MM.1S (cell line): ENCODE data around the gene FAM174C.

ENCODE experiments used
- DNase-seq: peaks from one replicate; pipeline ENCODE4 v3.0.0-alpha.2; 2015
- H2AFZ ChIP-seq: fragments of 300-600 bp; sonication (generic); 2 replicates; pipeline ENCODE4 v1.6.0; 2016; ENCODE audit warnings: antibody characterized with exemption, low read length
- H3F3A ChIP-seq: fragments of 300-600 bp; sonication (generic); 2 replicates; pipeline ENCODE4 v1.6.1; 2016; ENCODE audit warnings: mild to moderate bottlenecking, antibody characterized with exemption, low read length, moderate library complexity, mixed read lengths; ENCODE audit not compliant: insufficient read depth
- H3K27ac ChIP-seq: fragments of 300-600 bp; sonication (generic); 2 replicates; pipeline ENCODE4 v1.5.1; 2016; ENCODE audit warnings: mild to moderate bottlenecking, low read length
- H3K27me3 ChIP-seq: fragments of 300-600 bp; sonication (generic); replicated peaks from 2 replicates; pipeline ENCODE4 v1.6.0; 2016; ENCODE audit warnings: low read length; ENCODE audit not compliant: insufficient read depth
- H3K36me3 ChIP-seq: fragments of 300-600 bp; sonication (generic); replicated peaks from 2 replicates; pipeline ENCODE4 v1.6.1; 2016; ENCODE audit warnings: mild to moderate bottlenecking, low read length, mixed read lengths; ENCODE audit not compliant: insufficient read depth
- H3K4me1 ChIP-seq: fragments of 300-600 bp; sonication (generic); 2 replicates; pipeline ENCODE4 v1.6.1; 2016; ENCODE audit warnings: low read length, mixed read lengths
- H3K4me2 ChIP-seq: fragments of 300-600 bp; sonication (generic); 2 replicates; pipeline ENCODE4 v1.6.0; 2016; ENCODE audit warnings: low read depth, low read length
- H3K4me3 ChIP-seq: fragments of 300-600 bp; sonication (generic); 2 replicates; pipeline ENCODE4 v1.5.1; 2016; ENCODE audit warnings: low read length, mixed read lengths
- H3K79me2 ChIP-seq: fragments of 300-600 bp; sonication (generic); 2 replicates; pipeline ENCODE4 v1.6.1; 2016; ENCODE audit warnings: mixed run types, low read length, mixed read lengths
- H3K9ac ChIP-seq: fragments of 300-600 bp; sonication (generic); 2 replicates; pipeline ENCODE4 v1.6.1; 2016; ENCODE audit warnings: low read length, mixed read lengths
- H3K9me2 ChIP-seq: fragments of 300-600 bp; sonication (generic); replicated peaks from 2 replicates; pipeline ENCODE4 v1.6.1; 2016; ENCODE audit warnings: mild to moderate bottlenecking, low read length, mixed read lengths; ENCODE audit not compliant: insufficient read depth
- H3K9me3 ChIP-seq: fragments of 300-600 bp; sonication (generic); replicated peaks from 2 replicates; pipeline ENCODE4 v1.6.1; 2016; ENCODE audit warnings: mild to moderate bottlenecking, low read length, mixed read lengths; ENCODE audit not compliant: insufficient read depth
- H4K20me1 ChIP-seq: fragments of 300-600 bp; sonication (generic); 2 replicates; pipeline ENCODE4 v1.6.1; 2016; ENCODE audit warnings: mild to moderate bottlenecking, low read length, moderate library complexity, mixed read lengths; ENCODE audit not compliant: insufficient read depth
- CTCF ChIP-seq: fragments of 300-600 bp; sonication (generic); IDR thresholded peaks from 2 replicates; pipeline ENCODE4 v1.5.1; 2016; ENCODE audit warnings: antibody characterized with exemption, low read length, mixed read lengths
- EZH2 ChIP-seq: fragments of 300-600 bp; sonication (generic); optimal IDR thresholded peaks from 2 replicates; pipeline ENCODE3; 2017; ENCODE audit warnings: low read depth, mild to moderate bottlenecking, antibody characterized with exemption, low read length, mixed read lengths
- EZH2phosphoT487 ChIP-seq: fragments of 300-600 bp; sonication (generic); IDR thresholded peaks from 2 replicates; pipeline ENCODE4 v1.6.1; 2018; ENCODE audit warnings: antibody characterized with exemption, low read length

Gene FAM174C

DNA sequence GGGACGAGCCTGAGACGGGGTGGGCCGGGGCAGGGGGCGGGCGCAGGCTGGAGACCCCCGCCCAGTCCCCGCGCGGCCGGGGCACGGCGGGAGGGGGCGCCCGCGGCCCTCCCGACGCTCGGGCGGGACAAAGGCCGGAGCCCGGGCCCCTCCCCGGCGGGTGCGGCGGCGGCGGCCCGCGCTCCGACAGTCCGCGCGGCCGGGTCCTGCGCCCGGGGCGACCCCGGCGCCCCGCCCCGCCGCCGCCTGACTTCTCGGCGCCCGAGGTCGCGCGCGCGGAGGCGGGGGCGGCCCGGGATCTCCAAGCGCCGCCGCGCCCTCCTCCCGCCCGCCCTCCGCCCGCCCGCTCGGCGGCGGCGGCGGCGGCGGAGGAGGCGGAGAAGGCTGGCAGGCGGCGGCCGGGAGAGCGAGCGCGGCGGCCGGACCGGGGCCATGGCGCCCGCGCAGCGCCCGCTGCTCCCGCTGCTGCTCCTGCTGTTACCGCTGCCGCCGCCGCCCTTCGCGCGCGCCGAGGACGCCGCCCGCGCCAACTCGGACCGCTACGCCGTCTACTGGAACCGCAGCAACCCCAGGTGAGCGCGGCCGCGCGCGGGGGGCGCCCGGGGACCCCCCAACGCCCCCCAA lies 10.5 kb downstream of the FAM174C start, which contains the start of gene EFNA2:
EFNA2 (plus strand) TSS at position 137 of the 624 bp plus-strand sequence; CDS start at position 433, 296 bp downstream.
- Histone ChIP-seq H3K27me3 (peaks cover 75% of the 10 kb centered on the region), H3K9me2 (no peaks in the 10 kb centered on the region), H3K79me2 (no peaks in the 10 kb centered on the region), H3K9me3 (no peaks in the 10 kb centered on the region), H2AFZ (no peak within 1 kb of the TSS), H3K36me3 (no peaks in the 10 kb centered on the region), H3F3A (no peaks in the 10 kb centered on the region), H3K9ac (no peak within 1 kb of the TSS), H3K4me2 (no peak within 1 kb of the TSS), H3K27ac (no peak within 1 kb of the TSS), H4K20me1 (no peaks in the 10 kb centered on the region), H3K4me1 (no peaks in the 10 kb centered on the region), H3K4me3 (no peak within 1 kb of the TSS)
- no peak for TF ChIP-seq EZH2phosphoT487
- no peak for TF ChIP-seq CTCF
- TF ChIP-seq EZH2, result no peak
- no peak for DNase-seq

DNA sequence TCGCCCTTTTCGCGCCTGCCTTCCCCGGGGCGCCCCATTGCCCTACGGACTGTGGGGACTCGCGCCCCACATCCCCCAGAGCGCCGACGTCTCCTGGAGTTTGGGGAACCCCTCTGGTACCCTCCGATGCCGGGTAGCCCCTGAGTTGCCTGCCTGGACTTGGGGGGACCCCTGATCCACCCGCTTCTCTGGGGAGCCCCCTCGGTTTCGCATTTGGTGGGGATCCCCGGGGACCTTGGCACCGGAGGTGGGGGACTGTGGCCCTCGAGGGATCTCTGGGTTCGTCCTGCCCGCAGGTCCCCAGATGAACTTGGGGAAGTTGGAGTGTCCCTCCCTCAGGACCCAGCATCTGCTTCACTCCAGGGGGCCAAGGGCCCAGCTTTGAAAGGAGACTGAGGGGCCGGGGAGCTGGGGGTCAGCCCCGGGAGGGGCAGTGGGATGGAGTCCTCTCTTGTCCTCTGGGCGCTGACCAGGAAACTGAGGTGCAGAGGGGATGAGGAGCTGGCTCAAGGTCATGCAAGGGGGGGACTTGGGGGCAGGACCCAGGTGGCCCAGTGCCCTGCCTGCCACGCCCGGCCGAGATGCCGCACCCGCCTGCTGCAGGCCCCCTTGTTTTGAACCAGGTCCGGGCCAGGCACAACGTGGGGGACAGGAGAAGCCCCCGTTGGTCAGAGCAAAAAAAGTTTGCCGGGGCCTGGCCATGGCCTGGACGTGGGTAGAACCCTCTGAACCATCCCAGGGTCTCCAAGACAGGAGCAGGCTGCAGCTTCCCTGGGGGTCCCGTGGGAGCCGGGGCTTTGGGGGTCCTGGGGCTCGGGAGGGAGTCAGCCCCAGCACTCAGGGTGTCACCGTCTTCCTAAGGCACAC lies 11.4 kb downstream of the FAM174C start:
- Histone ChIP-seq H3K9ac (no peak overlapping the region), H3K27me3 (peaks cover 83% of the 10 kb centered on the region), H3K36me3 (no peaks in the 10 kb centered on the region), H3K9me3 (no peaks in the 10 kb centered on the region), H3K79me2 (no peaks in the 10 kb centered on the region), H3K4me3 (no peak overlapping the region), H3K27ac (no peak overlapping the region), H3K4me1 (no peaks in the 10 kb centered on the region), H3K4me2 (no peak overlapping the region), H3K9me2 (no peaks in the 10 kb centered on the region), H4K20me1 (no peaks in the 10 kb centered on the region), H3F3A (no peaks in the 10 kb centered on the region), H2AFZ (no peak overlapping the region)
- TF ChIP-seq CTCF (no peak), EZH2 (no peak), EZH2phosphoT487 (no peak)
- no peak for DNase-seq

- H3K4me2 ChIP-seq, result no peak overlapping the region
- no peak overlapping the region for H3K4me3 ChIP-seq
- no peak overlapping the region for H3K27ac ChIP-seq
Observed at GRCh38 chr19:1287354-1288225, 12.3 kb downstream of the FAM174C start.

More at GRCh38 chr19:1287354-1288225, 12.3 kb downstream of the FAM174C start:
- Histone ChIP-seq H3K9me3 (no peaks in the 10 kb centered on the region), H2AFZ (no peak overlapping the region), H3K9ac (no peak overlapping the region), H4K20me1 (no peaks in the 10 kb centered on the region), H3K4me1 (no peaks in the 10 kb centered on the region), H3K27me3 (peaks cover 92% of the 10 kb centered on the region), H3K36me3 (no peaks in the 10 kb centered on the region), H3F3A (no peaks in the 10 kb centered on the region), H3K79me2 (no peaks in the 10 kb centered on the region), H3K9me2 (no peaks in the 10 kb centered on the region)
- no peak; the same call in 1 of the 2 replicates for TF ChIP-seq EZH2phosphoT487
- TF ChIP-seq EZH2, result peak; percentile 95
- TF ChIP-seq CTCF, result no peak
- DNase-seq, result no peak
